Endothelial cell of umbilical vein (primary cell): Measurements from ENCODE around the gene LOXL1.

Experiments
- EZH2 ChIP-seq: IDR thresholded peaks from 2 replicates; pipeline ENCODE4 v1.6.1; 2012; ENCODE audit warnings: borderline replicate concordance, low read depth, mild to moderate bottlenecking, moderate library complexity, low read length, inconsistent platforms; ENCODE audit not compliant: severe bottlenecking
- FOS ChIP-seq: IDR thresholded peaks from 2 replicates; pipeline ENCODE4 v1.6.1; 2011; ENCODE audit warnings: mild to moderate bottlenecking, low read length, moderate library complexity, borderline replicate concordance; ENCODE audit not compliant: insufficient read depth
- JUN ChIP-seq: IDR thresholded peaks from 2 replicates; pipeline ENCODE4 v1.6.1; 2011; ENCODE audit warnings: borderline replicate concordance, low read depth; ENCODE audit not compliant: insufficient read length, insufficient read depth
- POLR2A ChIP-seq: IDR thresholded peaks from 2 replicates; pipeline ENCODE4 v1.6.1; 2012; ENCODE audit warnings: low read depth, mild to moderate bottlenecking, control low read depth, low read length
- POLR2AphosphoS5 ChIP-seq: IDR thresholded peaks from 2 replicates; pipeline ENCODE4 v1.6.1; 2012; ENCODE audit warnings: low read depth, mild to moderate bottlenecking, control low read depth, low read length, moderate library complexity; ENCODE audit not compliant: insufficient read depth
- TF ChIP-seq, protein P1 (sequence below), 2 donors: IDR thresholded peaks; 1 replicate in 1 of 2; 2 replicates in 1 of 2; pipeline ENCODE4 v1.5.1; 2011; ENCODE audit warnings: low read length in 2 of 2, mild to moderate bottlenecking in 2 of 2, moderate library complexity in 2 of 2, control low read depth in 1 of 2, inconsistent platforms in 1 of 2, low read depth in 1 of 2; ENCODE audit not compliant: insufficient read depth in 1 of 2; ENCODE audit errors: extremely low read depth in 1 of 2

- no peak for TF ChIP-seq JUN
- TF ChIP-seq POLR2AphosphoS5: no peak
- TF ChIP-seq FOS: no peak
- TF ChIP-seq, protein P1, sequence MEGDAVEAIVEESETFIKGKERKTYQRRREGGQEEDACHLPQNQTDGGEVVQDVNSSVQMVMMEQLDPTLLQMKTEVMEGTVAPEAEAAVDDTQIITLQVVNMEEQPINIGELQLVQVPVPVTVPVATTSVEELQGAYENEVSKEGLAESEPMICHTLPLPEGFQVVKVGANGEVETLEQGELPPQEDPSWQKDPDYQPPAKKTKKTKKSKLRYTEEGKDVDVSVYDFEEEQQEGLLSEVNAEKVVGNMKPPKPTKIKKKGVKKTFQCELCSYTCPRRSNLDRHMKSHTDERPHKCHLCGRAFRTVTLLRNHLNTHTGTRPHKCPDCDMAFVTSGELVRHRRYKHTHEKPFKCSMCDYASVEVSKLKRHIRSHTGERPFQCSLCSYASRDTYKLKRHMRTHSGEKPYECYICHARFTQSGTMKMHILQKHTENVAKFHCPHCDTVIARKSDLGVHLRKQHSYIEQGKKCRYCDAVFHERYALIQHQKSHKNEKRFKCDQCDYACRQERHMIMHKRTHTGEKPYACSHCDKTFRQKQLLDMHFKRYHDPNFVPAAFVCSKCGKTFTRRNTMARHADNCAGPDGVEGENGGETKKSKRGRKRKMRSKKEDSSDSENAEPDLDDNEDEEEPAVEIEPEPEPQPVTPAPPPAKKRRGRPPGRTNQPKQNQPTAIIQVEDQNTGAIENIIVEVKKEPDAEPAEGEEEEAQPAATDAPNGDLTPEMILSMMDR (IDR thresholded peaks at IDR 0.05; ENCODE audit: extremely low read depth in 1 of 2, insufficient read depth in 1 of 2, low read depth in 1 of 2, low read length in 2 of 2): no peak
- TF ChIP-seq EZH2: no peak
- TF ChIP-seq POLR2A: no peak
These were observed 17.5 kb upstream of the LOXL1 start for GRCh38 chr15:73908822-73909122.
